Activated CD4-positive, alpha-beta T cell treated with anti-CD3 and anti-CD28 coated beads, Interleukin-2, amount 50 U/mL, for 48 hours (primary cell): ENCODE measurements around the gene ATG10.
"Not testable (repeated sequence)": the region's sequence is repeated elsewhere in the genome, so short reads cannot be mapped to it uniquely, and the experiment has no call there.

Experiments
- DNase-seq, 2 experiments: peaks; one replicate each; pipeline ENCODE4 v3.0.0-alpha.2; 2020

Gene ATG10

DNA sequence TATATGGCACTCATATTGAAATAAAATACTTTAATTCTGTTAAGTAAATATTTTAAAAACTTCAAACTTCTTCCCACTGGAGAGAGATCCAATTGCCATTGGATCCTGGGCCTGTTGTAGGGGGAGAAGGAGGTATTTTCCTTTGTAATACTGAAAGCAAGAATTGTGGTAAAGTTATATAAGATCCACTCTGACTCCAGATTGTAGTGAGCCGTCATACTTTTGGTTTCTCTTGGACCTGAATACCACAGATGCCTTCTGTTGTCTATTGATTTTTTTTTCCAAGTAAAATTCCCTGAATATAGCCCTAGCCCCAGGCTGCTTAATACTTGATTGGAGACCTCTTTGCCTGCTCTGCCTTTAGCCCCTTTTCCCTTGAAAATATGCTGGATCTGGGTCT is 86.9 kb downstream of the ATG10 start:
- no peak for DNase-seq

DNA sequence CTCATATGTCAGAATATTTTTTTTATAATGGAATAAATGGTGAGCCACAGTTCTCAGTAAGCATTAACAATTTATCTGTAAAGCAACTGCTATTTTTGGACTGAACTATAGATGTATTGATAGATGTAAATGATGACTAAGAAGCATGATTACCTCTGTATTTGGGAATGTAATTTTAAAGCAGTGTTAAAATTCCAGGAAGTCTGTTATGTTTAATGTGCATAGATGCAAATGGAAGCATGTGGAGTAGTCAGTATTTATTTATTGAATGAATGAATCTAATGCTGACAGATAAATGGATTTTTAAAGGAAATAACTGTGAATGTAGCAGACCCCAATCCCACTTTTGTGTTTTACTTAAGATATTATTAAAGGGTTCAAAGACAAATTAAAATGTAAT is 95.0 kb downstream of the ATG10 start:
- DNase-seq, result no peak

- not testable (repeated sequence) for DNase-seq
Observed at GRCh38 chr5:82068042-82068441, 96.2 kb downstream of the ATG10 start.

- no peak for DNase-seq
Observed at GRCh38 chr5:82068723-82069122, 96.9 kb downstream of the ATG10 start.

- DNase-seq, result no peak
Observed at GRCh38 chr5:82072138-82072537, 100.3 kb downstream of the ATG10 start.

- DNase-seq, result no peak
Observed at GRCh38 chr5:82073179-82073578, 101.4 kb downstream of the ATG10 start.

DNA sequence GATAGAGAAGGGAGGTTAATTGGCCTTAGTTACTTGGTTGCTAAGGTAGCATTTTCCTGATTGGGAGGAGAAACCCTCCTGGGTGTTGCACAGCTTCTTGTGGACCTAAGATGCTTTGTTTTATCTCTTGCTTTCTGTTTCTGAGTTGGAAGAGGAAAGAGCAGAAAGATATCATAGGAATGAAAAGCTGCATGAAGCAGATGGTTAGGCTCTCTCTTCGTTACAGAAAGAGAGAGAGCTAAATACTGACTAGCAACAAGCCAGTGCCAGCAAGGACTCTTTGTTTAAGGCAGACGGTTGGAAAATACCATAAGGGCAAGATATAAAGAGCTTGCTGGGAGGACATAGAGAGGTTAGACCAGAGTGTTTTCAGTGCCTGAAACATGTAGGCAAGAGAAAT is 103.1 kb downstream of the ATG10 start:
- no peak for DNase-seq

- no peak for DNase-seq
Observed at GRCh38 chr5:82077496-82077895, 105.7 kb downstream of the ATG10 start.

GRCh38 chr5:82091617-82092016 is 119.8 kb downstream of the ATG10 start:
- no peak for DNase-seq

DNA sequence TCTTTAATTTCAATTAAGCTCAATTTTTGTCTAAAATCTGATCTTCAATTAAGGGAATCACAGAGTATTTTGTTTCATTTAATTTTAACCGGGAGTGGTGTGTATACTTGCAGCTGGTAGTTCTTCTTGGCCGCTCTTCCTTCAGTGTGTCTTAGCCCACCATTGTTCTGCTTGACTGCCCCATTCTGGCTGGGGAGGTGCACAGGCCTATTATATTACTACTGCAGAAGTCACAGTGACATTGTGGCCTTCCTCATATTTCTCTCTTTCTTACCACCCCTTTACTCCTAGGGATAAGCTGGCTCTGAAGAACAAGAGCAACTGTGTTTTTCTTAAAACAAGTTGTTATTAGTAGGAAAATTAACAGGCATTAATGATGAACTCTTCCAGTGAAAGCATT is 123.7 kb downstream of the ATG10 start:
- no peak for DNase-seq

DNA sequence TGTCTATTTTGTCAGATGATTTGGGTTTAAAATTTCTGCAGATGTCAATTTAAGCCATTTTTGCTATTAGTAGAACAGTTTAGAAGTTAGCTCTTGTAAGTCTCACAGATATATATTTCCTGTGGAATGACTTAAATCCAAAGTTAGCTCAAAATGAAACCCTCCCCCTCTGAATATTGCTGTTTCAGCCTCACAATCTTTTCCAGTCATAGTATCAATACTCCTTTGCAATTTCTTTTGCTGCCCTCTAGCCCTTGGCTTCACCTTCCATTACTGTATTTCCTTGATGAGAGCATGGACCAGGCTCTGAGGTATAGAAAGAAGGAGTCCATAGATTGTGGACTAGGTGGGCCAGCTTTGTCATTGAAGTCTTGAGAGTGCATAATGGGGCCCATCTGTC is 124.4 kb downstream of the ATG10 start:
- DNase-seq, result no peak

GRCh38 chr5:82100303-82101077 is 128.7 kb downstream of the ATG10 start:
- no peak for DNase-seq

GRCh38 chr5:82104872-82105271 is 133.0 kb downstream of the ATG10 start:
- DNase-seq, result no peak

- DNase-seq, result peak in 1 of 2 experiments; percentile 5
Observed at GRCh38 chr5:82105457-82105856, 133.6 kb downstream of the ATG10 start.

DNA sequence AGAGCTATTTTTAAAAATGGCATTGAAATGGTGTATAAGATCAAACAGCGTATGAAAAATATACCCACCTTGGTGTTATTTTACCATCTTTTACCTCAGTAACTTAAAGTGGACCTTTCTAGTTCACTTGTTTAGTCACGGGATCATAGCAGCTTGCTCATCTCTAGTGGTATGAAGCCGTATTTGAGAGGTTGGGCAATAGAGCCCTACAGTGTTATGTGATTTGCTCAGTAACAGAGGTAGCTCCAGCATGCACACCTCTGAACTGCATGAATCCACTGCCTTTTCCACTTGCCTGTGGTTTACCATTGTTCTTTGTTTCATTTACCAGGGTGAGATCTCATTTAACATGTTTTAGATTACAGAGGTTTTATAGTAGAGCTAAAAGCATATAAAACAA is 134.4 kb downstream of the ATG10 start:
- no peak for DNase-seq

- no peak for DNase-seq
Observed at GRCh38 chr5:82106756-82107155, 134.9 kb downstream of the ATG10 start.

GRCh38 chr5:82107267-82107666 is 135.4 kb downstream of the ATG10 start:
- no peak for DNase-seq

DNA sequence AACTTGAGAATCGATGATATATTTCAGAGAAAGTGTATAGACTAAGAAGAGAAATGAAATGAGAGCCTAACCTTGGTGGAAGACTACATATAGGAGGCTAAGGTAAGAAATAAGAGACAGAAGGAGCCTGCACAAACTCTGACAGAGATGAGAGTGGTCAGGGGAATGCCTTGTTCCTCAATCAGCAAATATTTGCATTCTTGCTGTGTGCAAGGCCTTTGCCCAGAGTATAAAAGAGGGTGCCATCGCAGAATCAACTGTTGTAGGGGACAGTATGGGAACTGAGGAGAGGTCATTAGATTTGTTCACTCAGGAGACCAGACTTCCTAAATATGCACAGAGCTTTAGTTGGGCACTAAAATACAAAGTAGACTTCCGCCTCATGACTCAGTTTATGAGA is 137.2 kb downstream of the ATG10 start:
- DNase-seq, result no peak

GRCh38 chr5:82109915-82110314 is 138.1 kb downstream of the ATG10 start:
- DNase-seq, result not testable (repeated sequence)

GRCh38 chr5:82111191-82111590 is 139.4 kb downstream of the ATG10 start:
- no peak for DNase-seq

GRCh38 chr5:82115858-82116257 is 144.0 kb downstream of the ATG10 start:
- no peak for DNase-seq

DNA sequence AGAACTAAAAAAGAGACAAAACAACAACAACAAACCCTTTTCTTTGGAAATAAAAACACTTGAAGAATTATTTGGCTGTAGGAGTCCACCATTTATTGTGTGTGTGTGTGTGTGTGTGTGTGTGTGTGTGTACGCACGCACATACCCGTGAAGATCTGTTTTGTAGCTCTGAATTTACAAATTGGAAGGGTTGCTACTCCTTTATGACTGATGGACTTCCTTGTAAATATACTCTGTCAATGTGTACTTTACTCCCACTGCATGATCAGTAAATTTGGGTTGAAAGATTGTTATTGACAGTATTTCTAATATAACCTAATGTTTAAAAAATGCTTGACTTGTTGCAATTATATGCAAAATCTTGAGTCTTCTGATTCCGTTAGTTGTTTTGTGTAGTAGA is 148.1 kb downstream of the ATG10 start:
- no peak for DNase-seq

DNA sequence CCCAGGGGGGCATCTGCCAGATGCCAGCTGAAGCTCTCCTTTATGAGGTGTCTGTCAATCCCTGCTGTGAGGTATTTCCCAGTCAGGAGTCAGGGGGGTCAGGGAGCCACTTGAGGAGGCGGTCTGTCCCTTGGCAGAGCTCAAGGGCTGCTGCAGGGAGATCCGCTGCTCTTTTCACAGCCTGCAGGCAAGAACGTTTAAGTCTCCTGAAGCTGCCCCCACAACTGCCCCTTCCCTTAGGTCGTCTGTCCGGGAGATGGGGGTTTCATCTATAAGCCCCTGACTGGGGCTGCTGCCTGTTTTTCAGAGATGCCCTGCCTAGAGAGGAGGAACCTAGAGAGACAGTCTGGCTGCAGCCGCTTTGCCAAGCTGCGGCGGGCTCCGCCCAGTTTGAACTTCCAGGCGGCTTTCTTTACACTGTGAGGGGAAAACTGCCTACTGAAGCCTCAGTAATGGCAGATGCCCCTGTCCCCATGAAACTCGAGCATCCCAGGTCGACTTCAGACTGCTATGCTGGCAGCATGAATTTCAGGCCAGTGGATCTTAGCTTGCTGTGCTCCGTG is 158.0 kb downstream of the ATG10 start:
- DNase-seq, result no peak

- no peak for DNase-seq
Observed at GRCh38 chr5:82130602-82131001, 158.8 kb downstream of the ATG10 start.

- no peak for DNase-seq
Observed at GRCh38 chr5:82137205-82137604, 165.4 kb downstream of the ATG10 start.
